ENCODE measurements around the gene PBX3. TPM values are rescaled to one million over a fixed set of nuclear protein-coding genes. Genes with fewer than 3 reads are reported as not detected.

PBX3 gene
- total RNA-seq, 3 donors from 2014 or later (not counting 1 experiment from before 2014, with no cell fraction given), result 42.1 to 46.9 (median 44.6) TPM

- Mint-ChIP-seq H3K27me3 (ENCODE audit: low read depth in 2 of 2) (no peaks in the 10 kb centered on the region), H3K4me3 (no peak overlapping the region), H3K27ac (no peak overlapping the region), H3K36me3 (no peaks in the 10 kb centered on the region), H3K9me3 (no peaks in the 10 kb centered on the region), H3K4me1 (peaks cover 9 to 13% of the 10 kb centered on the region in 2 donors)
- TF ChIP-seq, protein P1, sequence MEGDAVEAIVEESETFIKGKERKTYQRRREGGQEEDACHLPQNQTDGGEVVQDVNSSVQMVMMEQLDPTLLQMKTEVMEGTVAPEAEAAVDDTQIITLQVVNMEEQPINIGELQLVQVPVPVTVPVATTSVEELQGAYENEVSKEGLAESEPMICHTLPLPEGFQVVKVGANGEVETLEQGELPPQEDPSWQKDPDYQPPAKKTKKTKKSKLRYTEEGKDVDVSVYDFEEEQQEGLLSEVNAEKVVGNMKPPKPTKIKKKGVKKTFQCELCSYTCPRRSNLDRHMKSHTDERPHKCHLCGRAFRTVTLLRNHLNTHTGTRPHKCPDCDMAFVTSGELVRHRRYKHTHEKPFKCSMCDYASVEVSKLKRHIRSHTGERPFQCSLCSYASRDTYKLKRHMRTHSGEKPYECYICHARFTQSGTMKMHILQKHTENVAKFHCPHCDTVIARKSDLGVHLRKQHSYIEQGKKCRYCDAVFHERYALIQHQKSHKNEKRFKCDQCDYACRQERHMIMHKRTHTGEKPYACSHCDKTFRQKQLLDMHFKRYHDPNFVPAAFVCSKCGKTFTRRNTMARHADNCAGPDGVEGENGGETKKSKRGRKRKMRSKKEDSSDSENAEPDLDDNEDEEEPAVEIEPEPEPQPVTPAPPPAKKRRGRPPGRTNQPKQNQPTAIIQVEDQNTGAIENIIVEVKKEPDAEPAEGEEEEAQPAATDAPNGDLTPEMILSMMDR (IDR thresholded peaks at IDR 0.05), result no peak
- Histone ChIP-seq H3K9me3 (ENCODE audit: control insufficient read depth, insufficient read depth, low read length) (no peaks in the 10 kb centered on the region), H3K36me3 (ENCODE audit: control insufficient read depth, insufficient read depth, low read length) (no peaks in the 10 kb centered on the region), H3K4me1 (ENCODE audit: control insufficient read depth, insufficient read depth, low read length) (no peaks in the 10 kb centered on the region), H3K27me3 (ENCODE audit: control insufficient read depth, insufficient read depth, low read length) (no peaks in the 10 kb centered on the region), H3K4me3 (ENCODE audit: low read length) (no peak overlapping the region), H3K27ac (ENCODE audit: low read length) (no peak overlapping the region)
- 52% methylated on average over 4 of the region's 5 CpGs for WGBS (ENCODE audit: insufficient coverage)
- DNase-seq, result no peak
- intact Hi-C loops (cut with micrococcal nuclease), result no loop called here
- no peak for ATAC-seq
These were observed 157.1 kb downstream of the PBX3 start for GRCh38 chr9:125904155-125904851.

DNA sequence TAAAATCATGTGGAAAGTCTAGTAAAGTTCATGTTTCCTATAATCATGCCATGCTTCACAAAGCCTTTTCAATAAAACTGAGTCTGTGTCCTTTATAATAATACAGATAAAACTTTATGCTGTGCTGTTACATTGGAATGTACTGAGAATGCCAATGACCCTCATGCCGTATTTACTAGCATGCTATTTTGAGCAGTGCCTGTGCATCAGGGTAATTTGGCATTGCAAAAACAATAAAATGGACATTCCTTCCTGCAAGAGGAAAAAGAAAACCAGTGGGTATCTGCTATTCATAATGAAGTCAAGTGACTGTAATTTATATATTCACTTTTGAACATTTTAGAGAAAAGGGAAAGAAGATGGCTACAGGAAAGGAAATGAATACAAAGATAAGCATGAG, 159.0 kb downstream of the PBX3 start:
- Histone ChIP-seq H3K4me3 (ENCODE audit: low read length) (no peak overlapping the region), H3K27ac (ENCODE audit: low read length) (no peak overlapping the region), H3K36me3 (ENCODE audit: control insufficient read depth, insufficient read depth, low read length) (no peaks in the 10 kb centered on the region), H3K9me3 (ENCODE audit: control insufficient read depth, insufficient read depth, low read length) (no peaks in the 10 kb centered on the region), H3K4me1 (ENCODE audit: control insufficient read depth, insufficient read depth, low read length) (no peaks in the 10 kb centered on the region), H3K27me3 (ENCODE audit: control insufficient read depth, insufficient read depth, low read length) (no peaks in the 10 kb centered on the region)
- no peaks in the 10 kb centered on the region for H3K36me3 Mint-ChIP-seq
- intact Hi-C loops (cut with micrococcal nuclease), result no loop called here
- no peaks in the 10 kb centered on the region for H3K9me3 Mint-ChIP-seq
- no peak overlapping the region for H3K27ac Mint-ChIP-seq
- H3K4me1 Mint-ChIP-seq, result peaks cover 4 to 19% of the 10 kb centered on the region in 2 donors
- WGBS (ENCODE audit: insufficient coverage), result 89% methylated on average over 1 of the region's 1 CpG
- no peak for ATAC-seq
- DNase-seq, result no peak
- H3K27me3 Mint-ChIP-seq (ENCODE audit: low read depth in 2 of 2), result no peaks in the 10 kb centered on the region
- no peak overlapping the region for H3K4me3 Mint-ChIP-seq
- TF ChIP-seq, protein P1 (IDR thresholded peaks at IDR 0.05), result no peak

DNA sequence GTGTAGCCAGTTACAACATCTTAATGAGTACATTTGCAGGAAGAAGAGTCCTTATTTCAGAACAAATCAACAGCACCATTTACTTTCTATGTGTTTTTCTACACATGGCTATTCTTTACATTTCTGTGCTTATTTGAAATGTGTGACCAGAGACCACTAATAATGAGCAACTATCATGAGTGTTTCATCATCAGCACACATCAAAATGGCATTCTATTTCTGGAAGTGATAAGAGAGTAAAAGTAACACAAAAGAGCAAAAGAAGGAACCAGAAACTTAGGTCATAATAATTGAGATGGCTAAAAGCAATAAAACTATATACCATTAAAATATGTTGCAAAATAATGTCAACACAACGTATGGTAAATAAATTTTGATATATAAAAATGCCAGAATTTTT, 159.7 kb downstream of the PBX3 start:
- no peak for DNase-seq
- Mint-ChIP-seq H3K36me3 (no peaks in the 10 kb centered on the region), H3K27ac (no peak overlapping the region), H3K9me3 (no peaks in the 10 kb centered on the region), H3K4me1 (peaks cover 4 to 21% of the 10 kb centered on the region in 2 donors), H3K27me3 (ENCODE audit: low read depth in 2 of 2) (no peaks in the 10 kb centered on the region), H3K4me3 (no peak overlapping the region)
- Histone ChIP-seq H3K27me3 (ENCODE audit: control insufficient read depth, insufficient read depth, low read length) (no peaks in the 10 kb centered on the region), H3K4me1 (ENCODE audit: control insufficient read depth, insufficient read depth, low read length) (no peaks in the 10 kb centered on the region), H3K36me3 (ENCODE audit: control insufficient read depth, insufficient read depth, low read length) (no peaks in the 10 kb centered on the region), H3K9me3 (ENCODE audit: control insufficient read depth, insufficient read depth, low read length) (no peaks in the 10 kb centered on the region), H3K4me3 (ENCODE audit: low read length) (no peak overlapping the region), H3K27ac (ENCODE audit: low read length) (no peak overlapping the region)
- no peak for ATAC-seq
- TF ChIP-seq, protein P1 (IDR thresholded peaks at IDR 0.05), result no peak
- intact Hi-C loops (cut with micrococcal nuclease), result no loop called here
- WGBS (ENCODE audit: insufficient coverage), result no CpG with 5 or more reads among the region's 1 CpG

GRCh38 chr9:125908136-125908535, 161.0 kb downstream of the PBX3 start:
- no peaks in the 10 kb centered on the region for H3K36me3 ChIP-seq (ENCODE audit: control insufficient read depth, insufficient read depth, low read length)
- no peaks in the 10 kb centered on the region for H3K9me3 Mint-ChIP-seq

More at GRCh38 chr9:125908136-125908535, 161.0 kb downstream of the PBX3 start:
- Mint-ChIP-seq H3K4me3 (no peak overlapping the region), H3K27me3 (ENCODE audit: low read depth in 2 of 2) (no peaks in the 10 kb centered on the region), H3K36me3 (no peaks in the 10 kb centered on the region), H3K4me1 (peaks cover 4 to 21% of the 10 kb centered on the region in 2 donors), H3K27ac (no peak overlapping the region)
- TF ChIP-seq, protein P1 (IDR thresholded peaks at IDR 0.05), result no peak
- no peaks in the 10 kb centered on the region for H3K4me1 ChIP-seq (ENCODE audit: control insufficient read depth, insufficient read depth, low read length)
- no peaks in the 10 kb centered on the region for H3K27me3 ChIP-seq (ENCODE audit: control insufficient read depth, insufficient read depth, low read length)
- no peaks in the 10 kb centered on the region for H3K9me3 ChIP-seq (ENCODE audit: control insufficient read depth, insufficient read depth, low read length)
- 95% methylated on average over 4 of the region's 4 CpGs for WGBS (ENCODE audit: insufficient coverage)
- no peak overlapping the region for H3K4me3 ChIP-seq (ENCODE audit: low read length)
- no peak overlapping the region for H3K27ac ChIP-seq (ENCODE audit: low read length)
- DNase-seq (no peak), ATAC-seq (no peak)
- intact Hi-C loops (cut with micrococcal nuclease), result no loop called here

Data from natural killer cell (primary cell).